ENCODE data around the gene ANKRD30BL.
"Not testable (repeated sequence)": the region's sequence is repeated elsewhere in the genome, so short reads cannot be mapped to it uniquely, and the experiment has no call there.

- TF ChIP-seq CTCF, POLR2A (IDR thresholded peaks at IDR 0.05): not testable (repeated sequence)
Observed at GRCh38 chr2:132202866-132203265, 41.1 kb upstream of the ANKRD30BL start.

Measured in Peyer's patch (tissue), 4 donors.